PC-9 (cell line): ENCODE results near the gene MACROD2.

Experiments used
- EZH2 ChIP-seq: fragments of 200-600 bp; sonication (generic); IDR thresholded peaks from 2 replicates; pipeline ENCODE4 v1.8.0; 2017; ENCODE audit warnings: antibody characterized with exemption, low read depth
- TF ChIP-seq, protein P1 (sequence below): fragments of 200-600 bp; sonication (generic); conservative IDR thresholded peaks from 2 replicates; pipeline ENCODE4 v1.6.1; 2017; ENCODE audit warnings: mixed run types, antibody characterized with exemption, mild to moderate bottlenecking, moderate library complexity

DNA sequence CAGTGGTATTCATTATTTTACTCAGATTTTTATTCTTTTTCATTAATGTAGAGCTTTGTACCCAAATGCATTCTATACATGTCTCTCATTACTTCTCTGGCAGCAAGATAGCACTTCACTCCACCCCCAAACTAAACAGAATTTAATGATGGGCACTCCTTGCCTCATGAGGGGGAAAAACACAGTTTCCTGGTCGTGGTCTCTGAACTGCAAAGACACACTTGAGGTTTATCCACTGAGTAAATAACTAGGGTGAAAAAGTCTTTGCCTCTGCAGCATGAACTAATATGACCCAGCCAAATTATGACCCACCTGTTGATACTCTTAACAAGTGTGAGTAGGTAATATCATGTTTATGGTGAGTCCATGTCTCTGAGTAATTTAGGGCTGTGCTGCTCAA is 1127.3 kb downstream of the MACROD2 start:
- TF ChIP-seq, protein P1, sequence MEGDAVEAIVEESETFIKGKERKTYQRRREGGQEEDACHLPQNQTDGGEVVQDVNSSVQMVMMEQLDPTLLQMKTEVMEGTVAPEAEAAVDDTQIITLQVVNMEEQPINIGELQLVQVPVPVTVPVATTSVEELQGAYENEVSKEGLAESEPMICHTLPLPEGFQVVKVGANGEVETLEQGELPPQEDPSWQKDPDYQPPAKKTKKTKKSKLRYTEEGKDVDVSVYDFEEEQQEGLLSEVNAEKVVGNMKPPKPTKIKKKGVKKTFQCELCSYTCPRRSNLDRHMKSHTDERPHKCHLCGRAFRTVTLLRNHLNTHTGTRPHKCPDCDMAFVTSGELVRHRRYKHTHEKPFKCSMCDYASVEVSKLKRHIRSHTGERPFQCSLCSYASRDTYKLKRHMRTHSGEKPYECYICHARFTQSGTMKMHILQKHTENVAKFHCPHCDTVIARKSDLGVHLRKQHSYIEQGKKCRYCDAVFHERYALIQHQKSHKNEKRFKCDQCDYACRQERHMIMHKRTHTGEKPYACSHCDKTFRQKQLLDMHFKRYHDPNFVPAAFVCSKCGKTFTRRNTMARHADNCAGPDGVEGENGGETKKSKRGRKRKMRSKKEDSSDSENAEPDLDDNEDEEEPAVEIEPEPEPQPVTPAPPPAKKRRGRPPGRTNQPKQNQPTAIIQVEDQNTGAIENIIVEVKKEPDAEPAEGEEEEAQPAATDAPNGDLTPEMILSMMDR: no peak
- TF ChIP-seq EZH2: no peak
